GM18498 (cell line): Measurements from ENCODE around the gene OXER1.

Experiments
- ATAC-seq: cut with Tn5 transposase; IDR thresholded peaks from one replicate; pipeline ENCODE4 v1.9.1; 2021; ENCODE audit warnings: mild to moderate bottlenecking, moderate library complexity; ENCODE audit not compliant: unreplicated experiment

The OXER1 gene

GRCh38 chr2:42764096-42764495 is at the start of gene OXER1:
TSS of gene OXER1 (minus strand) at chr2:42764135. CDS start at chr2:42764062, 73 bp downstream.
- no peak for ATAC-seq

GRCh38 chr2:42812899-42813479 is 49.1 kb upstream of the OXER1 start:
- no peak for ATAC-seq

GRCh38 chr2:42810971-42811811 is 47.3 kb upstream of the OXER1 start:
- peak; percentile 9 for ATAC-seq

- ATAC-seq, result peak; percentile 77
Observed at GRCh38 chr2:42810121-42810970, 46.4 kb upstream of the OXER1 start.

GRCh38 chr2:42809819-42810120 is 45.8 kb upstream of the OXER1 start:
- no peak for ATAC-seq

- no peak for ATAC-seq
Observed at GRCh38 chr2:42809131-42809818, 45.3 kb upstream of the OXER1 start.

- ATAC-seq, result no peak
Observed at GRCh38 chr2:42808301-42808700, 44.4 kb upstream of the OXER1 start.

GRCh38 chr2:42806786-42807185 is 42.9 kb upstream of the OXER1 start:
- no peak for ATAC-seq

GRCh38 chr2:42804891-42805290 is 41.0 kb upstream of the OXER1 start:
- no peak for ATAC-seq

GRCh38 chr2:42804338-42804737 is 40.4 kb upstream of the OXER1 start:
- no peak for ATAC-seq

GRCh38 chr2:42802150-42802549 is 38.2 kb upstream of the OXER1 start:
- ATAC-seq, result no peak

GRCh38 chr2:42801381-42801780 is 37.4 kb upstream of the OXER1 start:
- no peak for ATAC-seq

- no peak for ATAC-seq
Observed at GRCh38 chr2:42800981-42801380, 37.0 kb upstream of the OXER1 start.

- no peak for ATAC-seq
Observed at GRCh38 chr2:42800461-42800962, 36.6 kb upstream of the OXER1 start.

- no peak for ATAC-seq
Observed at GRCh38 chr2:42799881-42800280, 35.9 kb upstream of the OXER1 start.

- ATAC-seq, result no peak
Observed at GRCh38 chr2:42797281-42797680, 33.3 kb upstream of the OXER1 start.

- peak; percentile 30 for ATAC-seq
Observed at GRCh38 chr2:42796427-42797248, 32.7 kb upstream of the OXER1 start.

GRCh38 chr2:42795841-42796301 is 31.9 kb upstream of the OXER1 start:
- ATAC-seq, result peak; percentile 56

- ATAC-seq, result no peak
Observed at GRCh38 chr2:42795275-42795674, 31.3 kb upstream of the OXER1 start.
